ENCODE data around the gene ASXL3. TPM values are rescaled to one million over a fixed set of nuclear protein-coding genes. Genes with fewer than 3 reads are reported as not detected.

ASXL3 gene
- polyA plus RNA-seq, 1 donor from 2014 or later: 15.2 TPM

DNA sequence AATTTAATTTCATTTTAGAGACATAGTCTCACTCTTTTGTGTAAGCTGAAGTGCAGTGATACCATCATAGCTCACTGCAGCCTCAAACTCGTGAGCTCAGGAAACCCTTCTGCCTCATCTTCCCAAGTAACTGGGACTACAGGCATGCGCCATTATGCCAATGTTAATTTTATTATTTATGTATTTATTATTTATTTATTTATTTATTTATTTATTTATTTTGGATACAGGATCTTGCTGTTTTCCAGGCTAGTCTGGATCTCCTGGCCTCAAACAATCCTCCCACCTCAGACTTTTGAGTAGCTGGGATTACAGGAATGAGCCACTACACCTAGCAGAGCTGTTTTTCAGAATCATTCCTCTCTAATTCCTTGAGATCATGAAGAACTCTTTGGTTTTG, 99.9 kb downstream of the ASXL3 start:
- H3K79me2 ChIP-seq (replicated peaks; ENCODE audit: insufficient read depth, low read length): no peaks in the 10 kb centered on the region
- no peaks in the 10 kb centered on the region for H3F3A ChIP-seq (ENCODE audit: insufficient read depth, low read length, poor library complexity, severe bottlenecking)
- H3K9ac ChIP-seq (ENCODE audit: low read length): no peak overlapping the region
- H3K4me2 ChIP-seq (ENCODE audit: low read length): no peak overlapping the region
- no peaks in the 10 kb centered on the region for H3K9me3 ChIP-seq (ENCODE audit: low read length)
- no peaks in the 10 kb centered on the region for H3K36me3 ChIP-seq (ENCODE audit: insufficient read depth, low read length)
- TF ChIP-seq EP300 (conservative IDR thresholded peaks at IDR 0.05; ENCODE audit: poor library complexity, severe bottlenecking) (no peak), TAF1 (IDR thresholded peaks at IDR 0.05; ENCODE audit: low read depth) (no peak), EZH2 (IDR thresholded peaks at IDR 0.05; ENCODE audit: borderline replicate concordance, insufficient read depth, low read length, poor library complexity, severe bottlenecking) (no peak), MXI1 (conservative IDR thresholded peaks at IDR 0.05; ENCODE audit: poor library complexity, severe bottlenecking) (no peak), POLR2AphosphoS5 (IDR thresholded peaks at IDR 0.05) (no peak), SMC3 (conservative IDR thresholded peaks at IDR 0.05; ENCODE audit: poor library complexity) (no peak), RAD21 (conservative IDR thresholded peaks at IDR 0.05) (no peak)
- TF ChIP-seq, protein P1, sequence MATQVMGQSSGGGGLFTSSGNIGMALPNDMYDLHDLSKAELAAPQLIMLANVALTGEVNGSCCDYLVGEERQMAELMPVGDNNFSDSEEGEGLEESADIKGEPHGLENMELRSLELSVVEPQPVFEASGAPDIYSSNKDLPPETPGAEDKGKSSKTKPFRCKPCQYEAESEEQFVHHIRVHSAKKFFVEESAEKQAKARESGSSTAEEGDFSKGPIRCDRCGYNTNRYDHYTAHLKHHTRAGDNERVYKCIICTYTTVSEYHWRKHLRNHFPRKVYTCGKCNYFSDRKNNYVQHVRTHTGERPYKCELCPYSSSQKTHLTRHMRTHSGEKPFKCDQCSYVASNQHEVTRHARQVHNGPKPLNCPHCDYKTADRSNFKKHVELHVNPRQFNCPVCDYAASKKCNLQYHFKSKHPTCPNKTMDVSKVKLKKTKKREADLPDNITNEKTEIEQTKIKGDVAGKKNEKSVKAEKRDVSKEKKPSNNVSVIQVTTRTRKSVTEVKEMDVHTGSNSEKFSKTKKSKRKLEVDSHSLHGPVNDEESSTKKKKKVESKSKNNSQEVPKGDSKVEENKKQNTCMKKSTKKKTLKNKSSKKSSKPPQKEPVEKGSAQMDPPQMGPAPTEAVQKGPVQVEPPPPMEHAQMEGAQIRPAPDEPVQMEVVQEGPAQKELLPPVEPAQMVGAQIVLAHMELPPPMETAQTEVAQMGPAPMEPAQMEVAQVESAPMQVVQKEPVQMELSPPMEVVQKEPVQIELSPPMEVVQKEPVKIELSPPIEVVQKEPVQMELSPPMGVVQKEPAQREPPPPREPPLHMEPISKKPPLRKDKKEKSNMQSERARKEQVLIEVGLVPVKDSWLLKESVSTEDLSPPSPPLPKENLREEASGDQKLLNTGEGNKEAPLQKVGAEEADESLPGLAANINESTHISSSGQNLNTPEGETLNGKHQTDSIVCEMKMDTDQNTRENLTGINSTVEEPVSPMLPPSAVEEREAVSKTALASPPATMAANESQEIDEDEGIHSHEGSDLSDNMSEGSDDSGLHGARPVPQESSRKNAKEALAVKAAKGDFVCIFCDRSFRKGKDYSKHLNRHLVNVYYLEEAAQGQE (IDR thresholded peaks at IDR 0.05; ENCODE audit: borderline replicate concordance): no peak
- TF ChIP-seq, protein P2, sequence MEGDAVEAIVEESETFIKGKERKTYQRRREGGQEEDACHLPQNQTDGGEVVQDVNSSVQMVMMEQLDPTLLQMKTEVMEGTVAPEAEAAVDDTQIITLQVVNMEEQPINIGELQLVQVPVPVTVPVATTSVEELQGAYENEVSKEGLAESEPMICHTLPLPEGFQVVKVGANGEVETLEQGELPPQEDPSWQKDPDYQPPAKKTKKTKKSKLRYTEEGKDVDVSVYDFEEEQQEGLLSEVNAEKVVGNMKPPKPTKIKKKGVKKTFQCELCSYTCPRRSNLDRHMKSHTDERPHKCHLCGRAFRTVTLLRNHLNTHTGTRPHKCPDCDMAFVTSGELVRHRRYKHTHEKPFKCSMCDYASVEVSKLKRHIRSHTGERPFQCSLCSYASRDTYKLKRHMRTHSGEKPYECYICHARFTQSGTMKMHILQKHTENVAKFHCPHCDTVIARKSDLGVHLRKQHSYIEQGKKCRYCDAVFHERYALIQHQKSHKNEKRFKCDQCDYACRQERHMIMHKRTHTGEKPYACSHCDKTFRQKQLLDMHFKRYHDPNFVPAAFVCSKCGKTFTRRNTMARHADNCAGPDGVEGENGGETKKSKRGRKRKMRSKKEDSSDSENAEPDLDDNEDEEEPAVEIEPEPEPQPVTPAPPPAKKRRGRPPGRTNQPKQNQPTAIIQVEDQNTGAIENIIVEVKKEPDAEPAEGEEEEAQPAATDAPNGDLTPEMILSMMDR (IDR thresholded peaks at IDR 0.05; ENCODE audit: poor library complexity, severe bottlenecking): no peak
- H3K4me3 ChIP-seq (ENCODE audit: low read length): no peak overlapping the region
- no peaks in the 10 kb centered on the region for H3K9me2 ChIP-seq (ENCODE audit: insufficient read depth, low read length)
- H2AFZ ChIP-seq (ENCODE audit: low read depth, low read length): no peak overlapping the region
- H3K27me3 ChIP-seq (ENCODE audit: insufficient read depth, low read depth, low read length): no peaks in the 10 kb centered on the region
- H4K20me1 ChIP-seq (ENCODE audit: insufficient read depth): no peaks in the 10 kb centered on the region
- no peak overlapping the region for H3K27ac ChIP-seq (ENCODE audit: low read length)

DNA sequence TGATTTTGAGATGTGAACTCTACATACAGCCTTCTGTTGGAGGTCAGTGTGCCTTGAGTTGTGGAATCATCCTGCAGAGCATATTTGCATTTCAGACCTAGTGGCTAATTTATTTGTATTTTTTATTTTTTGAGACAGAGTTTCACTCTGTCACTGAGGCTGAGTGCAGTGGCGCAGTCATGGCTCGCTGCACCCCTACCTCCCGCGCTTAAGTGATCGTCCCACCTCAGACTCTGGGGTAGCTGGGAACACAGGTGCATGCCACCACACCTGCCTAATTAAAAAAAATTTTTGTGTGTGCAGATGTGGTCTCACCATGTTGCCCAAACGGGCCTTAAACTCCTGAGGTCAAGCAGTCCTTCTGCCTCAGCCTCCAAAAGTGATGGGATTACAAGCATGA, 104.4 kb downstream of the ASXL3 start:
- Histone ChIP-seq H3K9me2 (ENCODE audit: insufficient read depth, low read length) (no peaks in the 10 kb centered on the region), H3K27me3 (ENCODE audit: insufficient read depth, low read depth, low read length) (no peaks in the 10 kb centered on the region), H3K4me2 (ENCODE audit: low read length) (no peak overlapping the region), H3K4me3 (ENCODE audit: low read length) (no peak overlapping the region), H2AFZ (ENCODE audit: low read depth, low read length) (no peak overlapping the region), H3K79me2 (replicated peaks; ENCODE audit: insufficient read depth, low read length) (no peaks in the 10 kb centered on the region), H3K27ac (ENCODE audit: low read length) (no peak overlapping the region), H3F3A (ENCODE audit: insufficient read depth, low read length, poor library complexity, severe bottlenecking) (no peaks in the 10 kb centered on the region), H3K9ac (ENCODE audit: low read length) (no peak overlapping the region), H3K9me3 (ENCODE audit: low read length) (no peaks in the 10 kb centered on the region), H4K20me1 (ENCODE audit: insufficient read depth) (no peaks in the 10 kb centered on the region), H3K36me3 (ENCODE audit: insufficient read depth, low read length) (peaks cover 4% of the 10 kb centered on the region)
- TF ChIP-seq POLR2AphosphoS5 (IDR thresholded peaks at IDR 0.05): no peak
- TF ChIP-seq, protein P2 (IDR thresholded peaks at IDR 0.05; ENCODE audit: poor library complexity, severe bottlenecking): no peak
- no peak for TF ChIP-seq SMC3 (conservative IDR thresholded peaks at IDR 0.05; ENCODE audit: poor library complexity)

Measured in neural cell (in vitro differentiated cells).